B cell (primary cell): Measurements from ENCODE around the gene SFXN3. TPM values are rescaled to one million over a fixed set of nuclear protein-coding genes. Genes with fewer than 3 reads are reported as not detected.

Experiments used
- ATAC-seq: fragments of 200-7000 bp; cut with Tn5 transposase; one replicate; pipeline ENCODE4 v1.10.0; 2021; ENCODE audit warnings: low read depth, mild to moderate bottlenecking, moderate number of reproducible peaks, moderate library complexity
- CTCF ChIA-PET: fragments of 350-600 bp; sonication (Branson Sonifier 250); formaldehyde crosslinking; loops from one replicate; lab custom pipeline; 2021; ENCODE audit warnings: antibody characterized with exemption, inconsistent platforms; lab: Charles Lee
- POLR2A ChIA-PET: fragments of 350-600 bp; sonication (Branson Sonifier 250); formaldehyde crosslinking; loops from one replicate; lab custom pipeline; 2021; ENCODE audit warnings: antibody characterized with exemption; lab: Charles Lee
- DNase-seq: peaks from one replicate; pipeline ENCODE4 v3.0.0; 2013
- H2AFZ ChIP-seq: 2 replicates; pipeline ENCODE4 v1.6.1; 2012; ENCODE audit warnings: mild to moderate bottlenecking, low read depth, low read length; ENCODE audit not compliant: insufficient read depth, poor library complexity, severe bottlenecking
- H3K27ac ChIP-seq, 2 donors: 1 replicate in 1 of 2; 2 replicates in 1 of 2; pipeline ENCODE4 v1.5.1; 2012 to 2013; ENCODE audit warnings: low read length in 2 of 2, mild to moderate bottlenecking in 2 of 2, moderate library complexity in 1 of 2
- H3K27me3 ChIP-seq, 4 experiments: fragments of 200-600 bp in 1 of 4; sonication (generic) in 1 of 4; replicated peaks in 1 of 4; 1 replicate in 2 of 4; 2 replicates in 2 of 4; pipeline versions ENCODE4 v1.6.1 to v1.7.0; 2013 to 2016; ENCODE audit warnings: low read length in 3 of 4, mild to moderate bottlenecking in 2 of 4, mixed read lengths in 1 of 4, moderate library complexity in 1 of 4; ENCODE audit not compliant: insufficient read depth in 4 of 4, control insufficient read depth in 3 of 4; ENCODE audit errors: control extremely low read depth in 1 of 4
- H3K36me3 ChIP-seq, 2 experiments: replicated peaks in 1 of 2; 1 replicate in 1 of 2; 2 replicates in 1 of 2; pipeline versions ENCODE4 v1.6.1 to v1.7.1; 2013; ENCODE audit warnings: low read length in 1 of 2; ENCODE audit not compliant: insufficient read depth in 2 of 2, control insufficient read depth in 1 of 2; ENCODE audit errors: control extremely low read depth in 1 of 2, extremely low read depth in 1 of 2
- H3K4me1 ChIP-seq, 2 donors: fragments of 200-600 bp in 1 of 2; sonication (generic) in 1 of 2; 1 replicate in 1 of 2; 2 replicates in 1 of 2; pipeline versions ENCODE4 v1.5.1 to v1.6.1; 2013 to 2017; ENCODE audit warnings: low read length in 2 of 2; ENCODE audit not compliant: control insufficient read depth in 2 of 2, insufficient read depth in 2 of 2
- H3K4me2 ChIP-seq: replicated peaks from 2 replicates; pipeline ENCODE3; 2012; ENCODE audit warnings: mild to moderate bottlenecking, low read depth, low read length; ENCODE audit not compliant: poor library complexity, severe bottlenecking
- H3K4me3 ChIP-seq, 5 experiments: fragments of 200-600 bp in 1 of 5; sonication (generic) in 1 of 5; 1 replicate in 3 of 5; 2 replicates in 2 of 5; pipeline versions ENCODE4 v1.5.1 to v1.7.0; 2011 to 2016; ENCODE audit warnings: low read length in 4 of 5, mild to moderate bottlenecking in 4 of 5, low read depth in 2 of 5, control low read depth in 1 of 5, moderate library complexity in 1 of 5; ENCODE audit not compliant: insufficient read depth in 1 of 5; ENCODE audit errors: control extremely low read depth in 1 of 5, extremely low read depth in 1 of 5
- H3K79me2 ChIP-seq: fragments of 200-600 bp; sonication (generic); one replicate; pipeline ENCODE4 v1.6.0; 2016; ENCODE audit warnings: low read length; ENCODE audit not compliant: control insufficient read depth, insufficient read depth
- H3K9ac ChIP-seq: fragments of 200-600 bp; sonication (generic); 2 replicates; pipeline ENCODE4 v1.6.1; 2017; ENCODE audit warnings: mild to moderate bottlenecking, low read length, moderate library complexity
- H3K9me3 ChIP-seq, 3 donors: one replicate each; pipeline versions ENCODE4 v1.6.1 to v1.7.1; 2013; ENCODE audit warnings: low read length in 2 of 3; ENCODE audit not compliant: control insufficient read depth in 2 of 3, insufficient read depth in 1 of 3; ENCODE audit errors: control extremely low read depth in 1 of 3
- H4K20me1 ChIP-seq: 2 replicates; pipeline ENCODE4 v1.6.0; 2012; ENCODE audit warnings: mild to moderate bottlenecking, low read length; ENCODE audit not compliant: insufficient read depth, control insufficient read depth, poor library complexity, severe bottlenecking
- H3K27ac Mint-ChIP-seq: one replicate; pipeline ENCODE4 v1.8.0; 2021; ENCODE audit warnings: mixed read lengths
- H3K27me3 Mint-ChIP-seq: one replicate; pipeline ENCODE4 v1.8.0; 2021; ENCODE audit warnings: mixed read lengths
- H3K4me1 Mint-ChIP-seq: one replicate; pipeline ENCODE4 v1.8.0; 2021; ENCODE audit warnings: mixed read lengths
- H3K4me3 Mint-ChIP-seq: one replicate; pipeline ENCODE4 v1.8.0; 2021; ENCODE audit warnings: mixed read lengths
- H3K9me3 Mint-ChIP-seq: one replicate; pipeline ENCODE4 v1.8.0; 2022; ENCODE audit warnings: mixed read lengths; ENCODE audit not compliant: insufficient read depth
- CTCF ChIP-seq: fragments of 200-600 bp; IDR thresholded peaks from one replicate; pipeline ENCODE4 v1.8.0; 2022; ENCODE audit warnings: antibody characterized with exemption, mild to moderate bottlenecking
- EZH2 ChIP-seq: IDR thresholded peaks from 2 replicates; pipeline ENCODE4 v1.6.1; 2012; ENCODE audit warnings: borderline replicate concordance, low read depth, mild to moderate bottlenecking, moderate library complexity, low read length; ENCODE audit not compliant: insufficient read depth, poor library complexity, severe bottlenecking
- WGBS: methylation state at CpG from one replicate; pipeline ENCODE4 v1.1.5; 2013; ENCODE audit warnings: missing lambda C conversion rate; ENCODE audit not compliant: insufficient coverage; 5-methylcytosine and 5-hydroxymethylcytosine counted together
- intact Hi-C: fragments of 100-400 bp; cut with micrococcal nuclease; formaldehyde crosslinking; loops from one replicate; pipeline ENCODE4 v1.10.0; 2022
- polyA plus RNA-seq: library from polyadenylated mRNA; depleted of rRNA; stranded (reverse); fragments of >200 nt; gene quantifications from 2 replicates; pipeline ENCODE4 v1.2.3, GENCODE V29; 2012
- total RNA-seq, 2 donors: library from RNA; stranded (reverse); fragments of 120-200 nt in 1 of 2; gene quantifications; 1 replicate in 1 of 2; 2 replicates in 1 of 2; pipeline versions ENCODE4 v1.2.3 to v1.2.4, GENCODE V29; 2013 to 2022

SFXN3 gene
- total and polyA plus RNA-seq, 2 donors (not counting 1 experiment from before 2014, with no cell fraction given): 44.2 to 51.7 TPM

GRCh38 chr10:101027106-101027720 lies 3.8 kb upstream of the SFXN3 start:
- CTCF ChIA-PET: interaction anchor here (1.5 to 6.4 kb wide), 5 partner anchors 8 to 40 kb away, joined by 4 to 72 read pairs (median 6); no protein-coding TSS in a partner anchor
- no peaks in the 10 kb centered on the region for H3K9me3 ChIP-seq

More at GRCh38 chr10:101027106-101027720, 3.8 kb upstream of the SFXN3 start:
- no peak overlapping the region for H2AFZ ChIP-seq
- Mint-ChIP-seq H3K27me3 (peaks cover 15% of the 10 kb centered on the region), H3K27ac (peak overlapping the region; percentile 27), H3K9me3 (no peaks in the 10 kb centered on the region), H3K4me3 (no peak overlapping the region), H3K4me1 (peaks cover 10% of the 10 kb centered on the region)
- H3K9ac ChIP-seq: no peak overlapping the region
- POLR2A ChIA-PET: no interaction called here
- no peak overlapping the region for H3K4me2 ChIP-seq
- no peaks in the 10 kb centered on the region for H3K79me2 ChIP-seq
- DNase-seq: no peak
- intact Hi-C loops: no loop called here
- 83% methylated on average over 6 of the region's 10 CpGs for WGBS
- no peak overlapping the region for H3K4me3 ChIP-seq
- ATAC-seq: no peak
- H3K27ac ChIP-seq: no peak overlapping the region
- no peaks in the 10 kb centered on the region for H3K36me3 ChIP-seq
- TF ChIP-seq EZH2: no peak
- TF ChIP-seq CTCF: no peak
- no peaks in the 10 kb centered on the region for H4K20me1 ChIP-seq
- peaks cover 0 to 29% (median 13%) of the 10 kb centered on the region in 4 experiments for H3K27me3 ChIP-seq
- peaks cover 8 to 17% of the 10 kb centered on the region in 2 donors for H3K4me1 ChIP-seq
